ENCODE data around the gene TBX4. TPM values are rescaled to one million over a fixed set of nuclear protein-coding genes. Genes with fewer than 3 reads are reported as not detected.
A peak's percentile ranks its signal among the peaks of the same experiment; 100 is the strongest.

TBX4 gene
- total RNA-seq, 2 donors from 2014 or later = not detected

DNA sequence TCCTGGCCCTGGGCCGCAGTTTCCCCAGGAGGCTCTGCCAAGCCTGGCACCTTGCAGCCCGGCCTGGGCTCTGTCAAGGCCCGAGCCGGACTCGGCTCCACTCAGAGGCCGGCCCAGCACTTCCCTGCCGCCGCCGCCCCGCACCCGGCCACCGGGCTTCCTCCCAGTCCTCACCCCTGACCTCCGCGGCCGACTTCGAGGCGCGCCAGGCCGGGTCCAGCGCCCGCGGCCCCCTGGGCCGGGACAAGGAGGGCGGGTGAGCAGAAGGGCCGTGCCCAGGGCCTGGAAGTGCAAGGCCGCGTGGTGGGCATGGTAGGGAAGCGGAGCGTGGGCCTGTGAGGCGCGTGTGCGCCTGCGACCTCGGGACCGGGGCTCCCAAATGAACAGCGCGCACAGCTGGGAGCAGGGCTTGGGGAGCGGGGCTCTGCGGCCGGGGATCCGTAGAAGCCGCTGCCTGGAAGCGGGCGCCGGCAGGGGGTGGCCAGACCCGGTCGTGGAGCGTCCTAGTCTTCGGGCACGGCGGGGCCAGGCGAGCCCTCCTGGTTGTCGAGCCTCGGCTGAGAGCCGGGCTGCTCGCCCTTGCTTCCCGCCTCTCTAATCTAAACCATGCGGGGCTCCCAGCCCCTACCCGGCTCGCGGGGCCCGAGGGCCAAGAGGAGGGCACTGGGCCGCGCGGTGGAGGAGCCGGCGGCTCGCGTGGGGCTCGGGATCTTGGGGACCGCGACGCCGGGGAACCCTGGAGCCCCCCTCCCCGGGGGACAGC is 503 bp upstream of the TBX4 start:
- Mint-ChIP-seq H3K27ac (no peak overlapping the region), H3K27me3 (peaks cover 51% of the 10 kb centered on the region), H3K36me3 (ENCODE audit: low read depth) (no peaks in the 10 kb centered on the region), H3K9me3 (no peaks in the 10 kb centered on the region), H3K4me3 (peak overlapping the region; percentile 51), H3K4me1 (peaks cover 5% of the 10 kb centered on the region)
- ATAC-seq (replicated peaks) = no peak

DNA sequence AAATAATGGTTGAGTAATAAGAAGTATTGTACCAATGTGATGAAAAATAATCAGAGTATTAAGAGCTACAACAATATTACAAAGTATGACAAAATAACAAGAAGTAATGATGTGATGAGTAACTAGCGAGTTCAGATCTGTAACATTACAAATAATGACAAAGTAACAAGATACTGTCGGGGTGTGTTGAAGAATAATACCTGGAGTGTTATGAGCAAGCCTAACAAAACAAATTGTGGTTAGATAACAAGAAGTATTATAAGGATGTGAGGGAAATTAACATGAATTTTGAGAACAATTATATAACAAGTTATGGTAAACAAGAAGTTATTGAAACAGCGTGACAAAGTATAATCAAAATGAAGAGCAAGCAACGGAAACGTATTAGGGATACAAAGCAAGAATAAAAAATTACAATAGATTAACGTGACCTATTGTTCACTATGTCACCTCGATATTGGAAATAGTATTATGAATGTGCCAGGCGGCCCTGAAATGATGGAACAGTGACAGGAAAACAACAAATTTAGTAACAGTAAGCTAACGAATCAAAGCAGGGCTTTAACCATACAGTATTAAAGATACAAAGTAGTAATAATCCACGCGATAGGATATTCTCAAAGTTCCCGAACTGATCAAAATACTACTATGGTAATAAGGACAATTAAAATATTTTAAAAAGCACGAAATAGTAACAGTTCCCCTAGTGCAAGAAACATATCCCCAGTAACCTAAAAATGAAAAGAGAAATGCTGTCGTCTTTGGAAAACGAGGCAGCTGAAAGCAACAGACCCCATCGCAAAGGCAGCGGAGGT is 1.6 kb downstream of the TBX4 start:
- peaks cover 5% of the 10 kb centered on the region for H3K4me1 Mint-ChIP-seq
- H3K27ac Mint-ChIP-seq = no peak overlapping the region
- no peaks in the 10 kb centered on the region for H3K36me3 Mint-ChIP-seq (ENCODE audit: low read depth)
- peaks cover 64% of the 10 kb centered on the region for H3K27me3 Mint-ChIP-seq
- H3K4me3 Mint-ChIP-seq = peak overlapping the region; percentile 28
- H3K9me3 Mint-ChIP-seq = no peaks in the 10 kb centered on the region
- no peak for ATAC-seq (replicated peaks)

DNA sequence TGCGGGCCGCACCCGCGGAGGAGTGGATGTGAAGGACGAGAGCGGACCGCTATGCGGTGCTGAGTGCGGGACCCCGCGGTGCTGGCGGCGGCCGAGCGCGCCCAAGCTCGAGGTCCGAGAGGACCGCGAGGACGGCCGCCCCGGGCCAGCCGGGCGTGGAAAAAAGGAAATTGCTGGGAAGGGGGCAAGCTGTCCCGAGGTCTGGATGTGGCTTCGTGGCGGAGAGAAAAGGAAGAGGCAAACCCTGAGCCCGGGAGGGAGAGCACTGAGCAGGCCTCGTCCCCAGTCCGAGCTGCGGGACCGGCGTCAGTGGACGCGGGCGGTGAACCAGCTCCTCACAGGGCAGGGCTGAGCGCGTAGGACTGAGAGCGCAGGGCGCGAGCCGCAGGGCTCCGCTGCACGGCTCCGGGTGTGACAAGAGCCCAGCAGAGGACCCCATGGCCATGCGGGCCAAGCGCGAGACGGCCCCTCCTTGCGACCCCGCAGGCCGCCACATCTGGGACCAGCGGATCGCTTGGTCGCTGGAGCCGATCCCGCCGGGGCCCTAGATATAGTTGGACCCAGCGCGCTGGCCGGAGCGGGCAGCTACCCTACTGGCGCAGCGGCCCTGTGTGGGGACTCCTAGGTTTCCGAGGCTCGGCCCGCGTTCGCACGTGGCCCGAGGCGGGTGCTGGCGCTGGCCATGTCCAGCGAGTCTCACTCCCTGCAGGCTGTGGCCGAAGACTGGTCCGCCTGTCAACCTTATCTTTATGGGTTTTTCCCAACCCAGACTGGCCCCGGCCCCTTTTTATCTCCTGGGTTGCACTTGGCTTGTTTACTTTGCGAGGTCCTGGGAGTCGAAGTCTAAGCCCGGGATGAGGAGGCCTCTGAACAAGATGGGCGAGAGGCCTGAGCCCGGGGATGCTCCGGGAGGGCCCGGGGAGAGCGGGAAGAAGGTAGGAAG is 2.4 kb downstream of the TBX4 start:
- ATAC-seq (replicated peaks) = no peak
- H3K27me3 Mint-ChIP-seq = peaks cover 70% of the 10 kb centered on the region
- H3K4me3 Mint-ChIP-seq = peak overlapping the region; percentile 28
- H3K27ac Mint-ChIP-seq = no peak overlapping the region
- H3K36me3 Mint-ChIP-seq (ENCODE audit: low read depth) = no peaks in the 10 kb centered on the region
- peaks cover 5% of the 10 kb centered on the region for H3K4me1 Mint-ChIP-seq
- H3K9me3 Mint-ChIP-seq = no peaks in the 10 kb centered on the region

DNA sequence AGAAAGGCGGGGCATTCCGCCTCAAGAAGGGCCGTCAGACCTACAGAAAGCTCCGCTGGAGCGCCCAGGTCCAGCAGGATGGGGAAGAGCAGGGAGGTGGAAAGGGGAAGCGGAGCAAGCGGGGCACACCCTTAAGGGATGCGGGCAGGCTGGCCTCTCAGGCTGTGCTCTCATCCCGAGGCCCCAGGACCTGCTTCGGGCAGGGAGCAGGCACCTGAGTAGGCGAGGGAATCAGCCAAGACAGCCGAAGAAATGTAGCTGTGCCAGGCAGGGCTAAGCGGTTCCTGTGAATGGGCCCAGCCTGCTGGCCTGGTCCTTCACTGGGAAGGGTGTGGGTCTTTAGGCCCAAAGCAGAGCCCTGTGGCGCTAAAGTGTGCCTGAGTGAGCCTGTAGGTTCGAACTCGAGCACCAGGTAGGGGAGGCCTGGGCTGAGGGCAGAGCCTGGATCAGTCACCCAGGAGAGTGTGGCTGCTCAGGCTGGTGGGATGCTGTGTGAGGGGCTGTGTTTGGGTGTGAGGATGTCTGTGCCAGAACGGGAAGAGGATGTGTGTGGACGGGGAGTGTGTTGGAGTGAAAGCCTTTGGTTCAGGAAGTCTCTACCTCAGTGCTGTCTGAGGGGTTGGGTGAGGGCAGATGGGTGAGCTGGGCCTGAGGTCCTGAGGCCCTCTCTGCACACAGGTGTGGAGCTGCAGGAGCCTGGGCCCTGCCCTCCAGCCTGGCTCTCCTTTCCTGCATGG is 3.3 kb downstream of the TBX4 start:
- no peak for ATAC-seq (replicated peaks)
- Mint-ChIP-seq H3K4me3 (peak overlapping the region; percentile 16), H3K36me3 (ENCODE audit: low read depth) (no peaks in the 10 kb centered on the region)

DNA sequence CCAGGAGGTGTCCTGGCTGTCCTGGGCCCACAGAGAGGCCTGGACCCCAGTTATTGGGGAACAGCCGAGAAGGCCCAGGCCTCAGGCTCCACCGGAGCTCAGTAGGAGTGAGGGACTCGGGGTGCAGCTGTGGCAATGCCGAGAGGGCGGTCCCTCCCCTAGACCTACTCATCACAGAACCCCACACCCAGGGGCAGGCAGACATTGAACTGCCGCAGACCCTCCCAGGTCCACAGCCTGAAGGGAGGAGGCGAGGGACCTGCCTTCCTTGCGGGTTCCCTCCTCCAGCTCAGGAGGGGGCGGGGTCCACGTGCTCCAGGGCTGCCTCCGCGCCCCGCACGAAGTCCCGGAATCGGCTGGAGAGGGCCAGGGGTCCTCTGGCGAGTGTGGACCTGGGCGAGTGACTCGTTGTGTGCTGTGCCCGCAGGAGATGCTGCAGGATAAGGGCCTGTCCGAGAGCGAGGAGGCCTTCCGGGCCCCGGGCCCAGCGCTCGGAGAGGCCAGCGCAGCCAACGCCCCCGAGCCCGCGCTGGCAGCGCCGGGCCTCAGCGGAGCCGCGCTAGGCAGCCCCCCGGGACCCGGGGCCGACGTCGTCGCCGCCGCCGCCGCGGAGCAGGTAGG is 3.9 kb downstream of the TBX4 start:
- peaks cover 5% of the 10 kb centered on the region for H3K4me1 Mint-ChIP-seq
- no peaks in the 10 kb centered on the region for H3K36me3 Mint-ChIP-seq (ENCODE audit: low read depth)
- H3K27me3 Mint-ChIP-seq = peaks cover 69% of the 10 kb centered on the region

More for the DNA sequence above, 3.3 kb downstream of the TBX4 start:
- Mint-ChIP-seq H3K27me3 (peaks cover 69% of the 10 kb centered on the region), H3K4me1 (peaks cover 5% of the 10 kb centered on the region), H3K27ac (no peak overlapping the region), H3K9me3 (no peaks in the 10 kb centered on the region)

DNA sequence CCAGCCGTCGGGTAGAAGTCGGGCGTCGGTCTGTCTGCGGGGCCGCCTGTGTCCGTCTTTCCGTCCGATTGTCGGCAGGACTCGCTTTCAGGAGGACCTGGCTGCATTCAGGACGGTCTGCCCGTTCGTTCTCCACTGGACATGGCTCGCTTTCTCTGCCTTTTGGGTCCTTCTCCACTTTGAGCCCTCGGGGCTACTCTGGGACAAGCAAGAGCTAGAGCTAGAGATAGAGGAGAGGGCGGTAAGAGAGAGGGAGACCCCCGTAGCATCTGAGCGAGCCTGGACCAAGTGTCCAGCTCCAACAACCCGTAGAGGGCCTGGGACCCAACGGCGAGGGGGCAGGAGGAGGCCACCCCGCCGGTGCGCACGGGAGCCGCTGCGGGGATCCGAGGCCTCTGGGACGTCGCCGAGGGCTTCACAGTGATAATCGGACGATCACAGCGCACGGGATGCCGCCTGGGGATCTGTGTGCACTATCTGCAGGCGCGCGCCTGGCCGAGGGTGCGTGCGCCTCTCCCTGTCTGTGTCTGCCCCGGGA is 4.5 kb downstream of the TBX4 start:
- H3K9me3 Mint-ChIP-seq = no peaks in the 10 kb centered on the region
- H3K4me1 Mint-ChIP-seq = peaks cover 5% of the 10 kb centered on the region
- H3K27me3 Mint-ChIP-seq = peaks cover 74% of the 10 kb centered on the region
- peak overlapping the region; percentile 57 for H3K4me3 Mint-ChIP-seq
- no peak overlapping the region for H3K27ac Mint-ChIP-seq
- ATAC-seq (replicated peaks) = peak; percentile 16
- no peaks in the 10 kb centered on the region for H3K36me3 Mint-ChIP-seq (ENCODE audit: low read depth)

More for the DNA sequence above, 3.9 kb downstream of the TBX4 start:
- Mint-ChIP-seq H3K27ac (no peak overlapping the region), H3K9me3 (no peaks in the 10 kb centered on the region), H3K4me3 (peak overlapping the region; percentile 16)
- no peak for ATAC-seq (replicated peaks)

DNA sequence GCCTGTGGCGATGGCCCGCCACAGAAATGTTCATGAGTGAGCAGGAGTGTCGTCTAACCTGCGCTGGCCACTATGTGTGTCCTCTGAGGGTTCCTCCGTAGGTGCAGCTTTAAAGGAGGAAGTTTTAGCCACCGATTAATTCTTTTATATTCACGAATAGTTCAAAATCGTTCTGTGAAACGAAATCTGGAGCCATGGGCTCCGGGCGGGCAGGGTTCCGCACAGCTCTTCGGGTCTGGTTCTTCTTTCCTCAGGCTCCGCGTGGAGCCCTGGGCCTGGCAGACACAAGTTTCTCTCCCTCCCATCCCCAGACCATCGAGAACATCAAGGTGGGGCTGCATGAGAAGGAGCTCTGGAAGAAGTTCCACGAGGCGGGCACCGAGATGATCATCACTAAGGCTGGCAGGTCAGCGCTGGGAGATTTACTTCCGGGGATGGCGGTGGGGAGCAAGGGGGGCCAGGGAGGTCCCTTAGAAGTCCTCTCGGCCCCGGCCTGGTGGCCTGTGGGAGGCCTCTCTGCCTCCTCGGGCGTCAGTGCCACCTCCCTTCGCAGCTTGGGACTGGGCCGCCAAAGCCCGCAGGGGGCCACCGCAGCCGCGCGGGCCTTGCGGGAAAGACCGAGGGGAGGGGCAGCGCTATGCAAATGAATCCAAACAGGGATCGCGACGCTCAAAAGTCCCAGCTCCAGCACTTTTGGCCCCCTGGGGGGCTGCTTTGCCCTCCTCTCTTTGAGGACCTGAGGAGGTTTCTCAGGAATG is 5.2 kb downstream of the TBX4 start:
- ATAC-seq (replicated peaks) = no peak
- peak overlapping the region; percentile 57 for H3K4me3 Mint-ChIP-seq
- peaks cover 77% of the 10 kb centered on the region for H3K27me3 Mint-ChIP-seq

DNA sequence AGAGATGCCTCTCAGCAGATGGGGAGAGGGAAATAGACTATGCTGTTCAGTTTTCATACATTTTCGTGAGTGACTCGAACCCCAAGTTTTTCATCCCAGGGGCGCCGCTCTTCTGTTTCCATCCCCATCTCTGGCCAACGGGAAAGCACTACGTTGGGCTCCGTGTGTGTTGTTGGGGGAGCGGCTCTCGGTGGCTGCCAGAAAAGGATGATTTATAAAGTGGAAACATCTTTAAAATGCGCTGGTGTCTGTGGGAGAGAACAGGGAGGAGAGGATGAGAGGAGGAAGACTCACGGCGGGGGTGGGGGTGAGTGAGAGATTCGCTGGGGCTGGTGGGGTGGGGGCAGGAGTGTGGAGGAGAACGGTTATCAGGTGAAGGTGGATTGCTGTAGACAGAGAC is 5.8 kb downstream of the TBX4 start:
- Mint-ChIP-seq H3K4me3 (no peak overlapping the region), H3K36me3 (ENCODE audit: low read depth) (no peaks in the 10 kb centered on the region), H3K27me3 (peaks cover 76% of the 10 kb centered on the region), H3K27ac (no peak overlapping the region), H3K9me3 (no peaks in the 10 kb centered on the region), H3K4me1 (peaks cover 5% of the 10 kb centered on the region)
- no peak for ATAC-seq (replicated peaks)

More for the DNA sequence above, 5.2 kb downstream of the TBX4 start:
- H3K9me3 Mint-ChIP-seq = no peaks in the 10 kb centered on the region
- peaks cover 5% of the 10 kb centered on the region for H3K4me1 Mint-ChIP-seq
- H3K36me3 Mint-ChIP-seq (ENCODE audit: low read depth) = no peaks in the 10 kb centered on the region
- H3K27ac Mint-ChIP-seq = no peak overlapping the region

DNA sequence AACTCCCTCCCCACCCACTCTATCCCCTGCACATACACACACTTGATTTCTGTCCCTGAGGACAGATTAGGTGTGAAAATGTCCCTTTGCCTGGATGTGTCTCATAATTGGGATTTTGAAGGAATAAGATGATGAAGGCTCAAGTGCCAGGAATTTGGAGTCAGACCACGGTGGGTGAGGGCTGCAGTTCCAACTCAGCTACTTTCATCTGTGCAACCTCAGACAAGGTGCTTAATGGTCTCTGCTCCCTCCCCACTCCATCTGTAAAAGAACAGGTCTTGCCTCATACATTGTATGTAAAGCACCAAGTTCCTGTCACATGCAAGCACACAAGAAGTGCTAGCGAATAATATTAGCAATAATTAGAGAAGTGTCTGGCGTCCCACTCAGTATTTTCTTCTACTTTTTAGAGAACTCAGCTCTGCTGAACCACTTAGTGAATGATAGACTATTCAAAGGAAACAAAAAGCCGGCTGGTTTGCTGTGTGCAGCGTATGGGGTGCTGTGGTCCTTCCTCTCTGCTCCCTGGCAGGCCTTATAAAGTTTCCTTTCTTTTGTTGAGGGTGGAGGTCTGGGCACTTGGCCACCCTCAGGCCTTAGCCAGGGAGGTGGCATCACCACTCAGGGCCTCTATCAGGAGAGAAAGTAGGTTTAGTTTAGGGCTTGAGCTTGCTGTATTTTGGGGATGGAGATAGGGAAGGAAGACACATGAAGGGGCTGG is 6.4 kb downstream of the TBX4 start:
- Mint-ChIP-seq H3K27ac (no peak overlapping the region), H3K36me3 (ENCODE audit: low read depth) (no peaks in the 10 kb centered on the region), H3K4me1 (peaks cover 5% of the 10 kb centered on the region), H3K27me3 (peaks cover 72% of the 10 kb centered on the region), H3K4me3 (no peak overlapping the region), H3K9me3 (no peaks in the 10 kb centered on the region)
- ATAC-seq (replicated peaks) = no peak

DNA sequence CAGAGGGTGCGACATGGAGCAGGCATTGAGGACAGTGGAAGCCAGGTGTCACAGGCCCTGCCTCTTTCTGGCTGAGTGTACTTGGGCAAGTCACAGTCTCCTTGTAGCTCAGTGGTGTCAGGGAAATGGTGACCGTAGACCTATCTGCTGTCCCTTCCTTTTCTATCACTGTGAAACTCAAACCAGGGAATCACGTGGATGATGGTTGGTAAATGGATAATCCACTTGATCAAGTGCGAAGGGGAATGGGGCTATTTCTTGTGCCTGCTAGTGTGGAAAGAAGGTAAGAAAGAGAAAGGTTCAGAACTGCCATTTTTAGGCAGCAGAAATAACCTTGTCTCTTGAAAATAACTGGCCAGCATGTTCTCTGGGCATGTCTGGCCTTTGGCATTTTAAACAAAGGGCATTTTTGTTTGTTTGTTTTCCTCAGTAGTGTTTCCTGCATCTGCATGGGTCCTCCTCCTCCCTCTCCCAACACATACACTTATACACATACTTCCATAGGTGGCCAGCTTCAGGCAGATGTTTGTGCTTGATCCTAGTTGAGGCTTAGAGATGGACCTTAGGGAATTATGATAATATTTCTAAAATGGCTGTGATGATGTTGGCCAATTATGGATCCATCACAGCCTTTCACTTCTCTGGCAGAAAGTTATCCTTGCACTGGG is 7.1 kb downstream of the TBX4 start:
- H3K4me3 Mint-ChIP-seq = no peak overlapping the region
- H3K4me1 Mint-ChIP-seq = peaks cover 1% of the 10 kb centered on the region
- H3K27me3 Mint-ChIP-seq = peaks cover 65% of the 10 kb centered on the region
- no peaks in the 10 kb centered on the region for H3K9me3 Mint-ChIP-seq
- ATAC-seq (replicated peaks) = no peak
- no peak overlapping the region for H3K27ac Mint-ChIP-seq
- no peaks in the 10 kb centered on the region for H3K36me3 Mint-ChIP-seq (ENCODE audit: low read depth)

DNA sequence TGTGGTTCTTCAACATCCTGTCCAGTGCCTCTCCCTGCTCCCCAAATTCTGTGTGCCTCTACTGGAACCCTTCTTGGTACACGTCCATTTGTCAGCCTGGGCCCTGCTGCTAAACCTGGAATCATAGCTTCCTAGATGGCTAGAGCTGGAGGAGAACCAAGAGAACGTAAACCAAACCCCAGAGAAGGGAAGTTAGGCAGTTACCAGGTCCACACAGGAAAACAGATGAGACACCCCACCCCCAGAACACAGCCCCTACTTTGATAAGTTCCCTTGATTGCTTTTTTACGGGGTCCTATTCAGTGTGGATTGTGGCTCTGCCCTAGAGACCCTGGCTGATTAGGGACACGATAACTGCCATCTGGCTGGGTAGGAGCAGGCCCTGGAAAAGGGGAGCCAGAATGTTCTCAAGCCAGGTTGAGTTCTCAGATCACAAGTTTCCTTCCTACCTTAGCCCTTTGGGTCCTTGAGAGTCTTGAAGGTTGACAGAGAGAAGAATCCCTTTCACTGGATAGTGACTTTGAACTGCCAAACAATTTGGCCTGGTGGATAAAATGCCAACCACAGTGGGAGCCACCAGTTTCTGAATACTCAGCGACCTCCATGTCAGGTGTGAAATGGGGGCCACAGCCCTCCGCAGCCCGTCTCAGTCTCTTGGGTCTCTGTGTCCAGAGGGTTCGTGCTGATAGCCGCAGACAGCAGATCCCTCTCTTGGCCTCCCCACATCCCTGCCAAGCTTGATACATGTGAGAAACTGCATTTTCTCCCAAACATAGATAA is 7.9 kb downstream of the TBX4 start:
- Mint-ChIP-seq H3K36me3 (ENCODE audit: low read depth) (no peaks in the 10 kb centered on the region), H3K9me3 (no peaks in the 10 kb centered on the region), H3K27me3 (peaks cover 69% of the 10 kb centered on the region), H3K27ac (no peak overlapping the region), H3K4me3 (no peak overlapping the region), H3K4me1 (no peaks in the 10 kb centered on the region)
- ATAC-seq (replicated peaks) = no peak
